ENCODE results near the gene OR56A5. TPM values are rescaled to one million over a fixed set of nuclear protein-coding genes. Genes with fewer than 3 reads are reported as not detected.

The OR56A5 gene
- total RNA-seq, result not detected

DNA sequence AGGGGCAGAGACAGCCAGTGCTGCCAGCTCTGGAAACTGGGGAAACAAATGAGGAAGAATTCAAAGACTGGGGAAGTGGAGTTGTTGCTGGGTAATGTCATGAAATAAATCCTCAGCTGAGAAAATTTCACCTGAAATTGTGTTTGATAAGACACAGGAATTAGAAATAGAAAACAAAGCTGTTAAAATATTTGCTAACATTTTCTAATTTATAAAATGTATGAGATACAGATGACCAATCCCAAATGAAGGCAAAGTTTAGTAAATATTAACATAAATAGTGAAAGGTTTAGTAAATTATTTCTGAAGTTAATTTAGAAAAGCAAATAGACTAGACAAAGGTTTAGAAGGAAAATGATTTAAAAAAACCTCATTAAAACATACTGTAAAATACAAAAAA is at the start of gene OR56A5:
OR56A5 (minus strand) TSS at position 101 of the 400 bp plus-strand sequence; CDS start at position 101, 0 bp downstream.
- no peaks in the 10 kb centered on the region for H3K4me1 Mint-ChIP-seq (ENCODE audit: low read depth)
- H3K27me3 Mint-ChIP-seq, result peaks cover 10% of the 10 kb centered on the region
- no peaks in the 10 kb centered on the region for H3K36me3 Mint-ChIP-seq (ENCODE audit: low read depth)
- TF ChIP-seq, protein P1, sequence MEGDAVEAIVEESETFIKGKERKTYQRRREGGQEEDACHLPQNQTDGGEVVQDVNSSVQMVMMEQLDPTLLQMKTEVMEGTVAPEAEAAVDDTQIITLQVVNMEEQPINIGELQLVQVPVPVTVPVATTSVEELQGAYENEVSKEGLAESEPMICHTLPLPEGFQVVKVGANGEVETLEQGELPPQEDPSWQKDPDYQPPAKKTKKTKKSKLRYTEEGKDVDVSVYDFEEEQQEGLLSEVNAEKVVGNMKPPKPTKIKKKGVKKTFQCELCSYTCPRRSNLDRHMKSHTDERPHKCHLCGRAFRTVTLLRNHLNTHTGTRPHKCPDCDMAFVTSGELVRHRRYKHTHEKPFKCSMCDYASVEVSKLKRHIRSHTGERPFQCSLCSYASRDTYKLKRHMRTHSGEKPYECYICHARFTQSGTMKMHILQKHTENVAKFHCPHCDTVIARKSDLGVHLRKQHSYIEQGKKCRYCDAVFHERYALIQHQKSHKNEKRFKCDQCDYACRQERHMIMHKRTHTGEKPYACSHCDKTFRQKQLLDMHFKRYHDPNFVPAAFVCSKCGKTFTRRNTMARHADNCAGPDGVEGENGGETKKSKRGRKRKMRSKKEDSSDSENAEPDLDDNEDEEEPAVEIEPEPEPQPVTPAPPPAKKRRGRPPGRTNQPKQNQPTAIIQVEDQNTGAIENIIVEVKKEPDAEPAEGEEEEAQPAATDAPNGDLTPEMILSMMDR (IDR thresholded peaks at IDR 0.05), result no peak
- H3K9me3 Mint-ChIP-seq, result peaks cover 6% of the 10 kb centered on the region
- H3K4me3 Mint-ChIP-seq, result no peak within 1 kb of the TSS
- ChIA-PET CTCF (no interaction called here), POLR2A (no interaction called here)
- intact Hi-C loops (cut with micrococcal nuclease), result no loop called here
- no peak within 1 kb of the TSS for H3K27ac Mint-ChIP-seq
- ATAC-seq (no peak), DNase-seq (no peak)

GRCh38 chr11:6013042-6013441 is 44.7 kb upstream of the OR56A5 start:
- Mint-ChIP-seq H3K27me3 (peaks cover 11% of the 10 kb centered on the region), H3K9me3 (peaks cover 4% of the 10 kb centered on the region), H3K4me1 (ENCODE audit: low read depth) (no peaks in the 10 kb centered on the region), H3K4me3 (no peak overlapping the region), H3K27ac (no peak overlapping the region), H3K36me3 (ENCODE audit: low read depth) (no peaks in the 10 kb centered on the region)
- ChIA-PET CTCF (no interaction called here), POLR2A (interaction anchor here (0.6 kb wide), 2 partner anchors 23 to 689 kb away, joined by 3 to 4 read pairs; no protein-coding TSS in a partner anchor)
- intact Hi-C loops (cut with micrococcal nuclease), result no loop called here
- DNase-seq (no peak), ATAC-seq (no peak)
- TF ChIP-seq, protein P1 (IDR thresholded peaks at IDR 0.05), result no peak

- ATAC-seq (no peak), DNase-seq (no peak)
- peaks cover 4% of the 10 kb centered on the region for H3K9me3 Mint-ChIP-seq
- H3K27ac Mint-ChIP-seq, result no peak overlapping the region
- peaks cover 11% of the 10 kb centered on the region for H3K27me3 Mint-ChIP-seq
- no peak overlapping the region for H3K4me3 Mint-ChIP-seq
- ChIA-PET POLR2A (interaction anchor here (0.6 kb wide), 1 partner anchor 690 kb away, joined by 3 read pairs; no protein-coding TSS in a partner anchor), CTCF (interaction anchor here (0.9 kb wide), 1 partner anchor 351 kb away, joined by 3 read pairs; no protein-coding TSS in a partner anchor)
- TF ChIP-seq, protein P1 (IDR thresholded peaks at IDR 0.05), result no peak
- H3K4me1 Mint-ChIP-seq (ENCODE audit: low read depth), result no peaks in the 10 kb centered on the region
- H3K36me3 Mint-ChIP-seq (ENCODE audit: low read depth), result no peaks in the 10 kb centered on the region
- intact Hi-C loops (cut with micrococcal nuclease), result no loop called here
Measured at GRCh38 chr11:6012035-6012668, 43.9 kb upstream of the OR56A5 start.

DNA sequence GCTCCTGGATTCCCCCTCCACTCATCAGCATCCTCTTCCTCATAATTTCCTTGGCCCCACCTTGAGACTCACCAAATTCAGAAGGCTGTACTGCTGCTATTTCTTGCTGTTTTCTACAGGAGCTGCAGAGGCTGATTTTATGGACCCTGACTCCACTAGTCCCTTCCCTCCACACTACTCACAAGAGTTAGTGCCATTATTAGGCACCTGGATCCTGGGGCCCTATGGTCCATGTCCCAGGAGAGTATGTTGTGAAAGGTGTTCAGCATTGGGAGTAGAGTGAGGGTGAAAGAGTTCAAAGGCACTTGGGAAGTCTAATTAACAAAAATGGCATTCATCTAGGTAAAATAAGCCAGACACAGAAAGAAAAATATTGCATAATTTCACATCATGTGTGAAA is 38.6 kb upstream of the OR56A5 start, which contains the start of gene OR56A4:
OR56A4 (minus strand) TSS at position 101 of the 400 bp plus-strand sequence. CDS start 3,954 bp downstream, outside the sequence.
- intact Hi-C loops (cut with micrococcal nuclease), result no loop called here
- ATAC-seq (no peak), DNase-seq (no peak)
- H3K4me3 Mint-ChIP-seq, result no peak within 1 kb of the TSS
- TF ChIP-seq, protein P1 (IDR thresholded peaks at IDR 0.05), result no peak
- ChIA-PET POLR2A (no interaction called here), CTCF (no interaction called here)
- no peaks in the 10 kb centered on the region for H3K36me3 Mint-ChIP-seq (ENCODE audit: low read depth)
- H3K27me3 Mint-ChIP-seq, result peaks cover 10% of the 10 kb centered on the region
- H3K9me3 Mint-ChIP-seq, result no peaks in the 10 kb centered on the region
- H3K27ac Mint-ChIP-seq, result no peak within 1 kb of the TSS
- H3K4me1 Mint-ChIP-seq (ENCODE audit: low read depth), result no peaks in the 10 kb centered on the region

GRCh38 chr11:6006395-6006794 is 38.1 kb upstream of the OR56A5 start:
- no peak overlapping the region for H3K27ac Mint-ChIP-seq
- no peak overlapping the region for H3K4me3 Mint-ChIP-seq
- intact Hi-C loops (cut with micrococcal nuclease), result no loop called here
- ATAC-seq, result no peak
- H3K27me3 Mint-ChIP-seq, result peaks cover 8% of the 10 kb centered on the region
- ChIA-PET POLR2A (no interaction called here), CTCF (no interaction called here)
- TF ChIP-seq, protein P1 (IDR thresholded peaks at IDR 0.05), result no peak
- H3K36me3 Mint-ChIP-seq (ENCODE audit: low read depth), result no peaks in the 10 kb centered on the region
- H3K4me1 Mint-ChIP-seq (ENCODE audit: low read depth), result no peaks in the 10 kb centered on the region
- DNase-seq, result no peak
- H3K9me3 Mint-ChIP-seq, result no peaks in the 10 kb centered on the region
